Mucosa of gallbladder (tissue), 1 donor: ENCODE measurements around the gene OLFM3. TPM values are rescaled to one million over a fixed set of nuclear protein-coding genes. Genes with fewer than 3 reads are reported as not detected.

Experiments
- DNase-seq: peaks from one replicate; pipeline ENCODE4 v3.0.0-alpha.2; 2020; ENCODE audit warnings: low spot score
- total RNA-seq: library from RNA; stranded (reverse); gene quantifications from one replicate; pipeline ENCODE4 v1.2.1, GENCODE V29; 2021
- donor health status: DM: no; HTN: no; CAD: no.

The OLFM3 gene
- not detected for total RNA-seq

DNA sequence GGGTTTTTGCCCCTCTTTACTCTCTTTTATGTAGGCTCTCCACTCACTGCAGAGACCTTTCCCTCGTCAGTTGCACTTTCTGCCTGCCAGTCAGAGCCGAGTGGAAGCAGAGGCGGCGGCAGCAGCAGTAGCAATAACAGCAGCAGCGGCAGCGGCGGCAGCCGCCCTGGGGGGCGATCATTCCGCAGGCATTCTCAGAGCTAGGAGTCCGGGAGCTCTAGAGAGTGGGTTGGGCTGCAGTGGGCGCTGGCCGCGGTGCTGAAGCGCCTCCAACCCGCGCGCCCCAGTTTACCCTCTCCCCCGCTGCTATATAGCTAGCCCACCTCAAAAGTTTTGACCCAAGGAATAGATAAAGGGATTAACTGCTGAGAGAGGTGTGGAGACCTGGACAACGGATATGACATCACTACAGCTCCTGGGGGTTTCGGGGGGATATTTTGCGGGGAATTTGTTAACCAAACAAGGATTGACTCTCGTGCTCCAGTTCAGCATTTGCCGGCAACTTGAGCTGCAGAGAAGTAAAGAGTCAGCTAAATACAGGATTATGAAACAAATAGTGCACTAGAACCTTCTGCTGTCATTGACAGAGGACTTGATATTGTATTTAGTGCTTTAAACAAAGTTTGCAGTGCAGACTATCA, at the start of gene OLFM3:
TSS of gene OLFM3 (minus strand) at position 102 of the 641 bp plus-strand sequence.
- no peak for DNase-seq

GRCh38 chr1:102045752-102046151, 49.0 kb upstream of the OLFM3 start:
- DNase-seq, result peak; percentile 73

GRCh38 chr1:102032534-102032933, 35.8 kb upstream of the OLFM3 start:
- DNase-seq, result no peak

- DNase-seq, result no peak
Observed at GRCh38 chr1:102019530-102019929, 22.8 kb upstream of the OLFM3 start.

DNA sequence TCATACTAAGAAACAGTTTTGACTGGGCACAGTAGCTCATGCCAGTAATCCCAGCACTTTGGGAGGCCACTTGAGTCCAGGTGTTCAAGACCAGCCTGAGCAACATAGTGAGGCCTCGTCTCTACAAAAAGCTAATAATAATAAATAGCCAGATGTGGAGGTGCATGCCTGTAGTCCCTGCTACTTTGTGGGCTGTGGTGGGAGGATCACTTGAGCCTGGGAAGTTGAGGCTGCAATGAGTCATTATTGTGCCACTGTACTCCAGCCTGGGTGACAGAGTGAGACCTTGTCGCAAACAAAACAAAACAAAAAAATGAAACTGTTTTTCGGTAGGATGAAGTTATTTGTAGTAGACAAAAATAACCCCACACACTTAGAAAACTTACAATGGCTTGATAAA, 19.0 kb upstream of the OLFM3 start:
- DNase-seq, result no peak

GRCh38 chr1:102002057-102002456, 5.3 kb upstream of the OLFM3 start:
- no peak for DNase-seq

DNA sequence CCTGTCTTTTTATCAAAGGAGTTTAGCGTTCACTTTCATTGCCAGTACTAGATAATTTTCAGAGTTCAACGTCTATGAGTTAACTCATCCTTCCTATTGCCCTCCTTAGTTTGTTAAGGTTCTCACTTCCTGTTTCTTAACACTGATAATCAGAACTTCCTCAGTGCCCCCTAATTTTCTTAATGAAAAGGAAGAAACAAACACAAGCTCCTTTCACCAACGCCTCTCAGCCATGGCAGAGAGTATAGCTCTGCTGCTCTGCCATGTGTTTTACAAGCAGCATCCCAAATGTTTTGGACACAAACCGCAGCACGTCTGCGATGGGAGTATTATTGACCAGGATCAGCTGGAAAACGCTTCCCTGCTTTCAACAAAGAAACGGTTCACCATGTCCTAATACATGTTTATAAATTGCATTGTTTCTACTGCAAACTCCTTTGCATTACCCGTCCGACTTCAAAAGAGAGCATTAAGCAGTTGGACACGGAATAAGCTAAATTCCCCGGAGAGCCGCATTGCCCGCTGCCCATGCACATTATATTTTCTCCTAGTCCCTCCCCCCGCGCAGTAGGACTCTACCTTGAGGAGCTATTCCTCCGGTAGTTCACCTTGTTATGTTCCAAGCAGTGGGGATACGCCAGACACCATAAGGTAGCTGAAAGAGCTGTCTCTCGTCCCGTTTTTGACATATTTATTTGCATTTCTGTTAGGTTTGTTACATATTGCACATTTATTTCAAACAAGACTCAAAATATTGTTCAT, 561 bp downstream of the OLFM3 start:
- no peak for DNase-seq

- no peak for DNase-seq
Observed at GRCh38 chr1:101993710-101994109, 3.0 kb downstream of the OLFM3 start.

DNA sequence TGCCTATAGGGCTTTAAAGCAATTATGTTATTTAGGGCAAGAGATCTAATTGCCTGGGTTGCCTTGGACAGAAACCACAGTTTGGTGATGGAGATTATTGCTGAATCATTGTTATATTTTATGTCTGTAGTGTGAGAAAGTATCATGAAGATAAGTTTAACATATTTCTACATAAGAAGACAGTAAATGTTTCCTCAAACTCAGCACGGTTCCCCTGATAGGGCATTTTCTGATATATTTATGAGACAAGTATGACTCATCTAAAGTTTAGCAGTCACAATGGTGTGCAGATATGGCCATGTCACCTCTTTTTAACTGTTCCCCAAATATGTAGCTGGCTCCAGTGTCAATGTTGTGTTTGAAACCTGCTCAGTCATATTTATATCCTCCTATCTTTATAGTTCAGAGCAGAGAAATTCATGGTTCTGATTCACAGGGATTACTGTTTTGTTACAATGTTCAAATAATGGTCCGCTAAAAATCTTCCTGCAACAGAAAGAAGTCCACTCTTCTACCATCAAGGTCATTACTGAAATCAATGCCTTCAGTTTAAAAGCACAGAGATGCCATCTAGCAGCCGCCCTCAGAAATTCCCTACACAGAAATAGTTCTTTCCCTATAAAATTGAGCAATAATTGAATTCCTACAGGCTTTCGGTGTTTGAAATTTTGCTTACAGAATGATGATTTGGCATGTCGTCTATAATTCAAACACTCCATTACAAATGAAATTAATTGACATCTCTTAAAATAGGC, 3.7 kb downstream of the OLFM3 start:
- DNase-seq, result no peak

DNA sequence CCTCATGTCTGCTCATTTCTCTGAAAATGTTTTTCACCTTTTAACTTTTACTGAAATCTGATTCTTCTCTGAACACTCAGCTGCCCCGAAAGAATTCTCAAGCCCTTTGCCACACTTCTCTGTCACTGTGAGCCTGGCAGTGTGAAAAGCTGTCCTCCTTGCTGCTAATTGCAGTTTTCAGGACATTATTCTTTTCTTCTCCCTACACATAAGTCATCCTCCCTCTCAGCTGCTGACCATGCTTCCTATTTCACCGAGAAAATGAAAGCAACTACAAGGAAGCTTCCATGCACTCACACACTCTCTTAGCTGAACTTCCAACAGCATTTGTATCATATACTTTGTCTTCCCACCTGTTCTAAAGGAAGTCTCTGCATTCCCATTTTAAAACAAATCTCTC, 15.8 kb downstream of the OLFM3 start:
- no peak for DNase-seq

DNA sequence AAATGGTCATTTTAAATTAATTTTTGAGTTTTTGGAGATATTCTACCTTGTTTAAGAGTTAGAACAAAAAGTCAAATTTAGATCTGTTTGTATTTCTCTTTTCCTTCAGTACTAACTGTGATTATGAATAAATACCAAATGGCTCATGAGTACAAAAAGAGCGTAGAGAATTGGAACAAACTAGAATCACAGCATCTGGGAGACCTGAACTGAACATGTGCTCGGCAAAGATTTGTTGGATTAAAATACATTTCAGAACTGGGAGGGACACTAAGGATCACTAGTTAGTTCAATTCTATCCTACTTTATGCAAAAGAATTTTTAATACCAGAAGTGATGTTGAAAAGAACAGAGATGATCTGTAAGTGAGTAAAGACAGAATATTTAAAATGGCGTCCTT, 19.5 kb downstream of the OLFM3 start:
- no peak for DNase-seq

- no peak for DNase-seq
Observed at GRCh38 chr1:101976161-101976560, 20.6 kb downstream of the OLFM3 start.

DNA sequence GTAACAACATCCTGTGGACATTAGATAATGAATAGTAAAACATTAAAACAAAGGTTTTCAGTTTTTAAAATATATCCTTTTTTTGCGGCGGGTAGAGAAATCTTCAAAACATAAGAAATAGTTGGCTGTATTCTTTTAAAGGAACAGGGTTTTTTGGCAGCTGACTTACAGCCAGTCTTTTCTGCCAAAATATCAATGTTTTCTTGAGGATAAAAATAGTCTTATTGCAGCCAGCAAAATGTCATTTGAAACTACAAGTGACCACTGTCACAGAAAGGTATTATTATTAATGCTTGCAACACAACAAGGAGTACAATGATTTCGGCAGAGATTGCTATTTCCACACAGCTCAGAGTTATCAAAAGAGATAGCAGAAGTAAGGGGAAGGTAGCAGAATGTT, 21.4 kb downstream of the OLFM3 start:
- DNase-seq, result no peak

DNA sequence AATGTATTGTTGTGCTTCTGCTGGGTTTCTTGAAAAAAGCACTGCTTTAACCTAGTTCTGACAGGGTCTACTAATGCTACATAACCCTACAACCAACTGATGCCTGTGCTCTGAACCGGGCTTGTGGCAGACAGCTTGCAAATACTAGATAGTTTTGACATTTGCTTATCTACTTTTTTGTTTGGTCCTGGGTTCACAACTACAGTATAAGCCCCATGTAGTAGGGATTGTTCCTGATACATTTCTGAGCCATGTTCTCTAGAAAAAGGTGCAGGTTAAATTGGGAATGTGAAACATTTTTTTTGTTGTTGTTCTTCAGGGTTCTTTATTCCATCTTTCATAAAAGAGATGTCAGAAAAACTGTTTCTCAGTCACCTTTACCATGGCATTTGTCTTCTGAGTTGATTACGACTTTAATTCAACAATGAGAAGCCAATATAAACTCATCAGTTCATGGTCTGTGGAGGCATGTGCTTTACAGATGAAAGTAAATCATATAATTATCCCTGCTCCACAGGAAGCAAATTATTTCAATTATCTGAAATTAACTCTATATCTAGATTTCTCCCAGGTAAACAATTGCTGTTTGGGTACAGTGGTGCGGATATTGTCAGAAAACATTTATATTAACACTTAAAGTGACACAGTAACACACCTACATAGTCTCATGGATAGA, 22.0 kb downstream of the OLFM3 start:
- DNase-seq, result no peak

DNA sequence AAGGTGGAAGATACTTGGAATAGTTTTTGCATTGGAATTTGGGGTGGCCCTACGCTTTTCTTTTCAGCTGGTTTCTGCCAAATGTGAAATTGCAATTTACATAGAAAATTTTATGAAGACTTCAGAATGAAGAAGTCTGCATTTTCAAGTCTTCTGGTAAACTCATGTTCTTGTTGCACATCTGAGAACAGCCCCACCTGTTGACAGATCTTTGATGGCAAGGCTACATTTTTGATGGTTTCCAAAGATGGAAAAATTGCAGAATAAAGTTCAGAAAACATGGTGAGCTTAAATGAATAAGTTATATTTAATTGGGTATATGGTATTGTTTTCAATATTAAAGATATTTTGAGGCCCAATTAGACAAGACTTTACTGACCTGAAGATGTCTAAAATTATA, 25.4 kb downstream of the OLFM3 start:
- DNase-seq, result no peak

DNA sequence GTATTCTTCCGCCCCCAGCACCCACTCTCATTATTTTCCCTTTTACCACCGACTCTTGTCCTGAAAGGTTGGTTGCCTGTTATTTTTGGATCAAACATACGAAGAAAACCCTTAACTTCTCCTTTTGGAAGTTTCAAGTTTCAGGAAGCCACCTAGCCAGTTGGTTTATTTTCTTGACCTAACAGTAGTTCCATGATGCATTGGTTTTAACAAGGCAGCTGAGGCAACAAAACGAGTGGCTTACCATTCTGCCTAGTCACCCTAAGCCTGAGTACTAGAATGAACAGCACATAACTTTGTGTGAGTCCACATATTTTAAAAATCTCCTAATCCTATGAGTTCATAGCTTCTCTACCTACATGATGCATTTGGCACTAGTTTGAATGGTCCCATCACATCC, 28.9 kb downstream of the OLFM3 start:
- DNase-seq, result no peak

GRCh38 chr1:101965341-101965740, 31.4 kb downstream of the OLFM3 start:
- DNase-seq, result no peak

DNA sequence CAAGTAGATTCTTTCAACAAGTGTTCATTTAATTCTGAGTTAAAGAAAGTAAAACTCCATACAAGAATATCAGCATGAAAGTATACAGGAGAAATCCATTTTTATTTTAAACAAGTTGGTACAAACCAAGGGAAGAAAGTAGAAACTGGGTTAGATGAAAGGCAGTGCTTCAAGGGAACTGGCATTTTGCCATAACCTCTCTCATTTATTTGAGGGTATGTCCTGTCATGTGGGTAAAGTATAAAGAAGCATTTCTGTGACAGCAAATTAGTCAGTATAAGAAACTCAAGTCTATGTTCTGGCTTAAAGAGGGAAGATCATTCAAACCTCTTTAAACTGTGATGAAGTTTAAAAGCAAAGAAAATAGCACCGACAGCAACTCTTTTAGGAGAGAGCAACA, 32.0 kb downstream of the OLFM3 start:
- no peak for DNase-seq

- no peak for DNase-seq
Observed at GRCh38 chr1:101960142-101960541, 36.6 kb downstream of the OLFM3 start.

- DNase-seq, result no peak
Observed at GRCh38 chr1:101959456-101959855, 37.3 kb downstream of the OLFM3 start.

DNA sequence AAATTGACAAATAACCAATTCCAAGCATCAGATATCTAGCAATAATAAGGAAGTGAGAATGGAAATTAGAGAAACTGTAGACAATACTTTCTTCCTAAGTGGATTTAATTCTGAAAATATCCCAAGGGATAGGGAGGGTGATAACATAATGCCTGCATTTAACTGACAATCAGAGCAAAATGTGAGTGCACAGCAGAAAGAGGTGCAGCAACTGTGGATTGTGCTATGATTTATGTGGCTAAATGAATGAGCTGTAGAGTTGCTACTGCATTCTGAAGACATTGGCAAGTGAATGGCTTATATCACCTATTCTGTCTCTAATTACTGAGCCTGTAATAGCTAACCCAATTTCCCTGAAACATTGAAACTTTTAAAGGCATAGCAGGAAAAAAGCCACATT, 39.0 kb downstream of the OLFM3 start:
- no peak for DNase-seq

DNA sequence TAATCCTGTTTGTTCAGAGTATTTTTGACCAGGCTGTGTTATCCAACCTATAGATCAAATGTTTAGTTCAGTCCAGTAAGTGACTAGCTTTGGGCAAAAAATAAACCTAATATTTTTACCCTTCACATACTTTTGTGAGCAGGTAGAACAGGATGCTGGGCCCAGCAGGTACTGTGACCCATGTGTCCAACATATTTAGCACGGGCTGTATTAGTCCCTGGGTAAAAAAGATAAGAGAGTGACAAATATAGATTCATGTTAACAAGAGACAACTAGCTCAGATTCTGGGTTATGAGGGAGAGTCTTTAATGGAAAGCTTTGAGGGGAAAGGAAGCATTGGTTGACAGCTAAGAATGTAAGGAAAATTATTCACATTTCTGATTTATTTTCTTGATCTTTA, 43.1 kb downstream of the OLFM3 start:
- no peak for DNase-seq
